ENCODE data around the gene SCAMP5. TPM values are rescaled to one million over a fixed set of nuclear protein-coding genes. Genes with fewer than 3 reads are reported as not detected.

SCAMP5 gene
- total RNA-seq, 1 experiment from 2014 or later = 17.9 TPM

DNA sequence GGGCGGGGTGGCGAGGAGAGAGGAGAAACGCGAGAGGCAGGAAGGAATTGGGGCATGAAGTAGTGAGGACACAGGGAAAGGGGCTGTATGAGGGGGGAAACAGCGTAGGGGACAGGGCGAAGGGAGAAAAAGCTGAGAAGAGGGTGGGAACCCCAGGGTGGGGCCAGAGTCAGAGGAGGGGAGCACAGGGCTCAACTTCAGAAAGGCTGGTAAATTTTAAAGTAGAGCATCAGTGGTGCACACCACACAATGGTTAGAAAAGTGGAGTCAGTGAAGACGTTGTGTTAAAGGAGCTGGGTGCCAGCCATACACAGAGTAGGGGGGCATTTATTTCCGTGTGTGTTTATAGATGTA, 35.8 kb upstream of the SCAMP5 start:
- Histone ChIP-seq H3K27ac (no peak overlapping the region), H3K79me2 (ENCODE audit: low read depth) (peaks cover 18% of the 10 kb centered on the region), H3K36me3 (ENCODE audit: low read depth) (no peaks in the 10 kb centered on the region), H3K4me2 (no peak overlapping the region), H2AFZ (no peak overlapping the region), H3F3A (ENCODE audit: insufficient read depth, low read depth) (peaks cover 10% of the 10 kb centered on the region; the same call in 1 of the 2 replicates), H3K9me3 (ENCODE audit: insufficient read depth, low read depth) (no peaks in the 10 kb centered on the region), H3K27me3 (ENCODE audit: insufficient read depth, low read depth) (no peaks in the 10 kb centered on the region), H3K4me1 (replicated peaks; ENCODE audit: insufficient read depth) (peaks cover 15% of the 10 kb centered on the region), H3K4me3 (no peak overlapping the region), H3K9me2 (ENCODE audit: insufficient read depth) (no peaks in the 10 kb centered on the region), H4K20me1 (ENCODE audit: insufficient read depth) (peaks cover 8% of the 10 kb centered on the region)
- TF ChIP-seq, protein P1, sequence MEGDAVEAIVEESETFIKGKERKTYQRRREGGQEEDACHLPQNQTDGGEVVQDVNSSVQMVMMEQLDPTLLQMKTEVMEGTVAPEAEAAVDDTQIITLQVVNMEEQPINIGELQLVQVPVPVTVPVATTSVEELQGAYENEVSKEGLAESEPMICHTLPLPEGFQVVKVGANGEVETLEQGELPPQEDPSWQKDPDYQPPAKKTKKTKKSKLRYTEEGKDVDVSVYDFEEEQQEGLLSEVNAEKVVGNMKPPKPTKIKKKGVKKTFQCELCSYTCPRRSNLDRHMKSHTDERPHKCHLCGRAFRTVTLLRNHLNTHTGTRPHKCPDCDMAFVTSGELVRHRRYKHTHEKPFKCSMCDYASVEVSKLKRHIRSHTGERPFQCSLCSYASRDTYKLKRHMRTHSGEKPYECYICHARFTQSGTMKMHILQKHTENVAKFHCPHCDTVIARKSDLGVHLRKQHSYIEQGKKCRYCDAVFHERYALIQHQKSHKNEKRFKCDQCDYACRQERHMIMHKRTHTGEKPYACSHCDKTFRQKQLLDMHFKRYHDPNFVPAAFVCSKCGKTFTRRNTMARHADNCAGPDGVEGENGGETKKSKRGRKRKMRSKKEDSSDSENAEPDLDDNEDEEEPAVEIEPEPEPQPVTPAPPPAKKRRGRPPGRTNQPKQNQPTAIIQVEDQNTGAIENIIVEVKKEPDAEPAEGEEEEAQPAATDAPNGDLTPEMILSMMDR (conservative IDR thresholded peaks at IDR 0.05) = no peak
- TF ChIP-seq EZH2 (IDR thresholded peaks at IDR 0.05; ENCODE audit: low read depth) = no peak
- POLR2A ChIA-PET (ENCODE audit: unreplicated experiment) = interaction anchor here (0.5 kb wide), 1 partner anchor 189 kb away, joined by 3 read pairs; no protein-coding TSS in a partner anchor
- intact Hi-C loops (cut with micrococcal nuclease; ENCODE audit: unreplicated experiment) = loop anchor here (5.0 to 10.0 kb wide), 2 partner anchors 63 to 585 kb away; partner anchors contain the start of gene PPCDC
- no TSS peak for BruUV-seq (replicated peaks)
- CTCF ChIA-PET = no interaction called here
- no peak for DNase-seq

DNA sequence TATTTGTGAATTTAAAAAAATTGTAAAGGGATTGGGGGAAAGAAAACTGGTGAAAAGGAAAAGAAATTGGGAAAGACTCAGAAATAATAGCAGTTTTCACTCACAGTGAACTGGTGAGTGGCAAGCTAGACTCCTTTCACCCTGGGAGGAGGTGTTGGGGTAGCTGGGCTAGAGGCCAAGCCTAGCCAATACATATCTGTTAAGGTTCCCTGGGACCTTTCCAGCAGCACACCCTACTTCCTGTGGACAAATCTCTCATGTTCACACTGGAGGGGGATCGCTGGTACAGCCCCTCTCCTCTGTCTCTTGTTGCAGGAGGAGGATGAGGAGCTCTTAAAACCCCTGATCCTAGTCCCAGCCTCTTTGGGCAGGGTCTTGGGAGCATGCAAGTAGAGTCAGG, 35.1 kb upstream of the SCAMP5 start:
- no peak for DNase-seq
- no peak for TF ChIP-seq EZH2 (IDR thresholded peaks at IDR 0.05; ENCODE audit: low read depth)
- TF ChIP-seq, protein P1 (conservative IDR thresholded peaks at IDR 0.05) = no peak
- peaks cover 10% of the 10 kb centered on the region for H3K79me2 ChIP-seq (ENCODE audit: low read depth)
- H3K36me3 ChIP-seq (ENCODE audit: low read depth) = no peaks in the 10 kb centered on the region
- H3K9me3 ChIP-seq (ENCODE audit: insufficient read depth, low read depth) = no peaks in the 10 kb centered on the region
- peaks cover 2% of the 10 kb centered on the region; the same call in 1 of the 2 replicates for H4K20me1 ChIP-seq (ENCODE audit: insufficient read depth)
- CTCF ChIA-PET = no interaction called here
- no TSS peak for BruUV-seq (replicated peaks)
- peaks cover 14% of the 10 kb centered on the region; the same call in 1 of the 2 replicates for H3F3A ChIP-seq (ENCODE audit: insufficient read depth, low read depth)
- H2AFZ ChIP-seq = no peak overlapping the region
- no peaks in the 10 kb centered on the region for H3K27me3 ChIP-seq (ENCODE audit: insufficient read depth, low read depth)
- no peak overlapping the region for H3K4me2 ChIP-seq
- no peaks in the 10 kb centered on the region for H3K9me2 ChIP-seq (ENCODE audit: insufficient read depth)
- no peak overlapping the region for H3K27ac ChIP-seq
- no peak overlapping the region for H3K4me3 ChIP-seq
- H3K4me1 ChIP-seq (replicated peaks; ENCODE audit: insufficient read depth) = peaks cover 16% of the 10 kb centered on the region
- POLR2A ChIA-PET (ENCODE audit: unreplicated experiment) = interaction anchor here (0.5 kb wide), 1 partner anchor 188 kb away, joined by 3 read pairs; no protein-coding TSS in a partner anchor
- intact Hi-C loops (cut with micrococcal nuclease; ENCODE audit: unreplicated experiment) = no loop called here

DNA sequence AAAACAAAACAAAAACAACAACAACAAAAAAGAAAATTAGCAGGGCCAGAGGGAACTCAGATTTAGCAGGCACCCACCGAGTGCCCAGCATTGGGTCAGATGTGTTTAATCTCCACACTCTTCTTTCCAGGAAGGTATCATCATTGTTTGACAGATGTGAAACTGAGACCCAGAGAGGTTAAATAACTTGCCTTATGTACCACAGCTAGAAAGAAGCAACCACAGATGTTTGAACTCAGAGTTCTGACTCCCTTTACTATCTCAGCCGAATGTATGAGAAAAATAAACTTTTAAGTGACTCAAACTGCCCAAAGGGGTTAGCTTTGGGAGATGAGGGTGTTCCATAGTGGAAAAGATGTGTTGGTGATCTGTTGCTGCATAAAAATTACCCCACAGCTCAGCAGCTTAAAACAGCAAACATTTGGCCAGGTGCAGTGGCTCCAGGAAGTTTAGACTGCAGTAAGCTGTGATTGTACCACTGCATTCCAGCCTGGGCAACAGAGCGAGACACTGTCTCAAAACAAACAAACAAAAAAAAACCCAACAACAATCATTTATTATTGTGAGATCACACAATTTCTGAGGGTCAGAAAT, 34.3 kb upstream of the SCAMP5 start:
- Histone ChIP-seq H3K27ac (no peak overlapping the region), H3K4me1 (replicated peaks; ENCODE audit: insufficient read depth) (peaks cover 16% of the 10 kb centered on the region), H3K9me3 (ENCODE audit: insufficient read depth, low read depth) (no peaks in the 10 kb centered on the region), H3K79me2 (ENCODE audit: low read depth) (peaks cover 2% of the 10 kb centered on the region), H4K20me1 (ENCODE audit: insufficient read depth) (no peaks in the 10 kb centered on the region), H2AFZ (no peak overlapping the region), H3K9me2 (ENCODE audit: insufficient read depth) (no peaks in the 10 kb centered on the region), H3K27me3 (ENCODE audit: insufficient read depth, low read depth) (no peaks in the 10 kb centered on the region), H3K4me2 (no peak overlapping the region), H3F3A (ENCODE audit: insufficient read depth, low read depth) (peaks cover 14% of the 10 kb centered on the region; the same call in 1 of the 2 replicates), H3K4me3 (no peak overlapping the region), H3K36me3 (ENCODE audit: low read depth) (no peaks in the 10 kb centered on the region)
- no peak for DNase-seq
- ChIA-PET POLR2A (ENCODE audit: unreplicated experiment) (no interaction called here), CTCF (no interaction called here)
- no TSS peak for BruUV-seq (replicated peaks)
- intact Hi-C loops (cut with micrococcal nuclease; ENCODE audit: unreplicated experiment) = no loop called here
- TF ChIP-seq EZH2 (IDR thresholded peaks at IDR 0.05; ENCODE audit: low read depth) = no peak
- TF ChIP-seq, protein P1 (conservative IDR thresholded peaks at IDR 0.05) = no peak
